Measurements from ENCODE around the gene CREB3L2.
"Not testable (repeated sequence)": the region's sequence is repeated elsewhere in the genome, so short reads cannot be mapped to it uniquely, and the experiment has no call there.

CREB3L2 gene

GRCh38 chr7:137838706-137839315 lies 163.1 kb downstream of the CREB3L2 start:
- DNase-seq (ENCODE audit: low read depth in 3 of 3) = no peak

GRCh38 chr7:137836541-137836940 lies 165.3 kb downstream of the CREB3L2 start:
- no peak for DNase-seq (ENCODE audit: low read depth in 3 of 3)

GRCh38 chr7:137836113-137836509 lies 165.8 kb downstream of the CREB3L2 start:
- no peak for DNase-seq (ENCODE audit: low read depth in 3 of 3)

- no peak for DNase-seq (ENCODE audit: low read depth in 3 of 3)
Measured at GRCh38 chr7:137835486-137836112, 166.3 kb downstream of the CREB3L2 start.

- no peak for DNase-seq (ENCODE audit: low read depth in 3 of 3)
Measured at GRCh38 chr7:137834552-137834951, 167.3 kb downstream of the CREB3L2 start.

GRCh38 chr7:137832990-137833389 lies 168.9 kb downstream of the CREB3L2 start:
- not testable (repeated sequence) for DNase-seq (ENCODE audit: low read depth in 3 of 3)

- no peak for DNase-seq (ENCODE audit: low read depth in 3 of 3)
Measured at GRCh38 chr7:137832382-137832781, 169.5 kb downstream of the CREB3L2 start.

- not testable (repeated sequence) for DNase-seq (ENCODE audit: low read depth in 3 of 3)
Measured at GRCh38 chr7:137831555-137831954, 170.3 kb downstream of the CREB3L2 start.

- DNase-seq (ENCODE audit: low read depth in 3 of 3) = no peak
Measured at GRCh38 chr7:137829337-137829992, 172.4 kb downstream of the CREB3L2 start.

- DNase-seq (ENCODE audit: low read depth in 3 of 3) = no peak
Measured at GRCh38 chr7:137828456-137828855, 173.4 kb downstream of the CREB3L2 start.

GRCh38 chr7:137825489-137825888 lies 176.4 kb downstream of the CREB3L2 start:
- no peak for DNase-seq (ENCODE audit: low read depth in 3 of 3)
